Measurements from ENCODE around the gene INPP4B.

Gene INPP4B

GRCh38 chr4:142567199-142567598 is 278.9 kb downstream of the INPP4B start:
- Mint-ChIP-seq H3K4me3 (no peak overlapping the region), H3K27ac (no peak overlapping the region), H3K36me3 (no peaks in the 10 kb centered on the region), H3K27me3 (no peaks in the 10 kb centered on the region), H3K4me1 (no peaks in the 10 kb centered on the region), H3K9me3 (peaks cover 4% of the 10 kb centered on the region)
- ATAC-seq: no peak

- ATAC-seq: no peak
- Mint-ChIP-seq H3K27me3 (no peaks in the 10 kb centered on the region), H3K9me3 (peaks cover 4% of the 10 kb centered on the region), H3K4me3 (no peak overlapping the region), H3K36me3 (no peaks in the 10 kb centered on the region), H3K27ac (no peak overlapping the region), H3K4me1 (no peaks in the 10 kb centered on the region)
These were observed 279.3 kb downstream of the INPP4B start for GRCh38 chr4:142566777-142567176.

- no peak for ATAC-seq
- Mint-ChIP-seq H3K27ac (no peak overlapping the region), H3K27me3 (no peaks in the 10 kb centered on the region), H3K4me3 (no peak overlapping the region), H3K9me3 (peaks cover 4% of the 10 kb centered on the region), H3K4me1 (no peaks in the 10 kb centered on the region), H3K36me3 (no peaks in the 10 kb centered on the region)
These were observed 279.9 kb downstream of the INPP4B start for GRCh38 chr4:142566243-142566642.

- H3K4me3 Mint-ChIP-seq: no peak overlapping the region
- H3K9me3 Mint-ChIP-seq: peaks cover 4% of the 10 kb centered on the region
- no peak overlapping the region for H3K27ac Mint-ChIP-seq
- H3K4me1 Mint-ChIP-seq: no peaks in the 10 kb centered on the region
- H3K36me3 Mint-ChIP-seq: no peaks in the 10 kb centered on the region
- ATAC-seq: no peak
- H3K27me3 Mint-ChIP-seq: no peaks in the 10 kb centered on the region
These were observed 280.3 kb downstream of the INPP4B start for GRCh38 chr4:142565771-142566170.

GRCh38 chr4:142563682-142564291 is 282.3 kb downstream of the INPP4B start:
- H3K4me3 Mint-ChIP-seq: no peak overlapping the region

GRCh38 chr4:142559986-142560385 is 286.1 kb downstream of the INPP4B start:
- Mint-ChIP-seq H3K27ac (no peak overlapping the region), H3K36me3 (no peaks in the 10 kb centered on the region), H3K27me3 (no peaks in the 10 kb centered on the region), H3K9me3 (peaks cover 2% of the 10 kb centered on the region), H3K4me1 (no peaks in the 10 kb centered on the region), H3K4me3 (no peak overlapping the region)
- ATAC-seq: no peak

More at GRCh38 chr4:142563682-142564291, 282.3 kb downstream of the INPP4B start:
- Mint-ChIP-seq H3K36me3 (no peaks in the 10 kb centered on the region), H3K27ac (no peak overlapping the region), H3K9me3 (peaks cover 4% of the 10 kb centered on the region), H3K4me1 (no peaks in the 10 kb centered on the region), H3K27me3 (no peaks in the 10 kb centered on the region)
- ATAC-seq: no peak

- no peaks in the 10 kb centered on the region for H3K4me1 Mint-ChIP-seq
- no peak overlapping the region for H3K4me3 Mint-ChIP-seq
- no peak for ATAC-seq
- H3K27me3 Mint-ChIP-seq: no peaks in the 10 kb centered on the region
- no peak overlapping the region for H3K27ac Mint-ChIP-seq
- no peaks in the 10 kb centered on the region for H3K9me3 Mint-ChIP-seq
- no peaks in the 10 kb centered on the region for H3K36me3 Mint-ChIP-seq
These were observed 287.2 kb downstream of the INPP4B start for GRCh38 chr4:142558851-142559250.

GRCh38 chr4:142557239-142557801 is 288.8 kb downstream of the INPP4B start:
- no peaks in the 10 kb centered on the region for H3K4me1 Mint-ChIP-seq
- no peak overlapping the region for H3K4me3 Mint-ChIP-seq
- no peak for ATAC-seq
- no peaks in the 10 kb centered on the region for H3K36me3 Mint-ChIP-seq
- H3K27ac Mint-ChIP-seq: no peak overlapping the region
- H3K27me3 Mint-ChIP-seq: no peaks in the 10 kb centered on the region
- no peaks in the 10 kb centered on the region for H3K9me3 Mint-ChIP-seq

GRCh38 chr4:142556570-142557238 is 289.4 kb downstream of the INPP4B start:
- no peaks in the 10 kb centered on the region for H3K36me3 Mint-ChIP-seq
- H3K27ac Mint-ChIP-seq: no peak overlapping the region
- ATAC-seq: no peak
- no peaks in the 10 kb centered on the region for H3K4me1 Mint-ChIP-seq
- no peaks in the 10 kb centered on the region for H3K9me3 Mint-ChIP-seq
- no peaks in the 10 kb centered on the region for H3K27me3 Mint-ChIP-seq
- H3K4me3 Mint-ChIP-seq: no peak overlapping the region

GRCh38 chr4:142556048-142556447 is 290.1 kb downstream of the INPP4B start:
- Mint-ChIP-seq H3K4me3 (no peak overlapping the region), H3K36me3 (no peaks in the 10 kb centered on the region), H3K27ac (no peak overlapping the region), H3K9me3 (no peaks in the 10 kb centered on the region), H3K4me1 (no peaks in the 10 kb centered on the region), H3K27me3 (no peaks in the 10 kb centered on the region)
- no peak for ATAC-seq

GRCh38 chr4:142554412-142554811 is 291.7 kb downstream of the INPP4B start:
- ATAC-seq: no peak
- Mint-ChIP-seq H3K9me3 (no peaks in the 10 kb centered on the region), H3K27ac (no peak overlapping the region), H3K27me3 (no peaks in the 10 kb centered on the region), H3K4me1 (no peaks in the 10 kb centered on the region), H3K4me3 (no peak overlapping the region), H3K36me3 (no peaks in the 10 kb centered on the region)

- ATAC-seq: no peak
- H3K9me3 Mint-ChIP-seq: peaks cover 4% of the 10 kb centered on the region
- H3K4me3 Mint-ChIP-seq: no peak overlapping the region
- H3K36me3 Mint-ChIP-seq: no peaks in the 10 kb centered on the region
- H3K27ac Mint-ChIP-seq: no peak overlapping the region
- no peaks in the 10 kb centered on the region for H3K4me1 Mint-ChIP-seq
- H3K27me3 Mint-ChIP-seq: no peaks in the 10 kb centered on the region
These were observed 294.4 kb downstream of the INPP4B start for GRCh38 chr4:142551517-142552305.

- Mint-ChIP-seq H3K36me3 (no peaks in the 10 kb centered on the region), H3K27me3 (no peaks in the 10 kb centered on the region), H3K27ac (no peak overlapping the region), H3K4me3 (no peak overlapping the region), H3K4me1 (no peaks in the 10 kb centered on the region), H3K9me3 (peaks cover 5% of the 10 kb centered on the region)
- ATAC-seq: no peak
These were observed 295.1 kb downstream of the INPP4B start for GRCh38 chr4:142550965-142551364.

- peaks cover 6% of the 10 kb centered on the region for H3K9me3 Mint-ChIP-seq
- H3K36me3 Mint-ChIP-seq: no peaks in the 10 kb centered on the region
- H3K4me1 Mint-ChIP-seq: no peaks in the 10 kb centered on the region
- ATAC-seq: no peak
- no peak overlapping the region for H3K4me3 Mint-ChIP-seq
- no peak overlapping the region for H3K27ac Mint-ChIP-seq
- H3K27me3 Mint-ChIP-seq: no peaks in the 10 kb centered on the region
These were observed 296.2 kb downstream of the INPP4B start for GRCh38 chr4:142549726-142550463.

- no peaks in the 10 kb centered on the region for H3K36me3 Mint-ChIP-seq
- no peaks in the 10 kb centered on the region for H3K4me1 Mint-ChIP-seq
- H3K4me3 Mint-ChIP-seq: no peak overlapping the region
- H3K27me3 Mint-ChIP-seq: no peaks in the 10 kb centered on the region
- peaks cover 6% of the 10 kb centered on the region for H3K9me3 Mint-ChIP-seq
- no peak overlapping the region for H3K27ac Mint-ChIP-seq
- no peak for ATAC-seq
These were observed 296.9 kb downstream of the INPP4B start for GRCh38 chr4:142549248-142549647.

Measured in stimulated activated memory B cell treated with anti-CD40 and anti-IgM and Interleukin-4, amounts not matched to agents 10 μg/mL and 1 μg/mL and 100 μg/mL, for 72 hours (primary cell).